Central memory CD8-positive, alpha-beta T cell (primary cell): ENCODE measurements around the gene ATP2B2.

ENCODE experiments used
- ATAC-seq: fragments of 150-1000 bp; cut with Tn5 transposase; replicated peaks from 2 replicates; pipeline ENCODE4 v1.10.0; 2022; ENCODE audit warnings: mild to moderate bottlenecking, moderate FRiP score, moderate number of reproducible peaks; ENCODE audit not compliant: poor library complexity, severe bottlenecking; ENCODE audit errors: extremely low read depth
- DNase-seq, 2 donors: peaks; one replicate each; pipeline ENCODE4 v3.0.0; 2021; ENCODE audit warnings: low spot score in 2 of 2
- H3K27ac Mint-ChIP-seq: one replicate; pipeline ENCODE4 v1.8.0; 2022; ENCODE audit warnings: low read depth, mild to moderate bottlenecking, moderate library complexity, mixed read lengths
- H3K27me3 Mint-ChIP-seq: one replicate; pipeline ENCODE4 v1.8.0; 2022; ENCODE audit warnings: mixed read lengths
- H3K36me3 Mint-ChIP-seq: one replicate; pipeline ENCODE4 v1.8.0; 2022; ENCODE audit warnings: mild to moderate bottlenecking, moderate library complexity, mixed read lengths; ENCODE audit not compliant: insufficient read depth
- H3K4me1 Mint-ChIP-seq: one replicate; pipeline ENCODE4 v1.8.0; 2022; ENCODE audit warnings: mixed read lengths
- H3K4me3 Mint-ChIP-seq: one replicate; pipeline ENCODE4 v1.8.0; 2022; ENCODE audit warnings: mild to moderate bottlenecking, moderate library complexity, mixed read lengths
- H3K9me3 Mint-ChIP-seq: one replicate; pipeline ENCODE4 v1.8.0; 2022; ENCODE audit warnings: mixed read lengths

Gene ATP2B2

DNA sequence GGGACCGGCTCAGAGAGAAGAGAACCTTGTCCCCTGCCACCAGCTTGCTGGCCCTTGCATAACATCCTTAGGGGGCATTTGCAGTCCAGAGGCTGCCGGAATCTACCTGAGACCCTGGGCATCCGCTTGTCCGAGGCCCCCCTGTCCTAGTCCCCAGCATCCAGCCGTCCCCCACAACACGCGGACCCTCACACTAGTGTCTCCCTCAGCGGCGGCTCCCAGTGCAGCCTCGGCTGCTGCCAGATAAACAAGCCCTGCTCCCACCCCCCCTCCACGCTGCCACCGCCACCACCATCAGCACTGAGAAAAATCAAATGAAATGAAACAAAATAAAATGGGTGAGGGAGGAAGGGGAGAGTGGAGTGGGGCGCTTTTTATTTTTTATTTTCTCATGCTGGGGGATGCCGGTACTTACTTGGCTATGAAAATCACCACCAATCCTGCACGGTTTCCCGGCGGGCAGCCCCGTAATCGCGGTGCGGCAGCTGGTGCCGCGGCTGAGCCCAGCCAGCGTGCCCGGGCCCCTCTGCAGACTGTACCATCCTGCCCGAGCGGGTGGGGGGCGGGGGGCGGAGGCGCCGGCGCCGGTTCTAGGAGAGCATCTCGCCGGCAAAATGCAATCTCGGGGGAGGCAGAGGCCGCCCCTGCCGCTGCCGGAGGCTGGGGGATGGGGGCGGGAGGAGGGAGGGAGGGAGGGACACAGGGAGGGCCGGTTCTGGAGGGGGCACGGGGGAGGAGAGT, at the start of gene ATP2B2:
ATP2B2 (minus strand) TSS at position 537 of the 741 bp plus-strand sequence. CDS start 56,043 bp downstream, outside the sequence.
- peaks cover 21% of the 10 kb centered on the region for H3K27me3 Mint-ChIP-seq
- ATAC-seq = peak; percentile 19
- H3K36me3 Mint-ChIP-seq = no peaks in the 10 kb centered on the region
- H3K27ac Mint-ChIP-seq = no peak within 1 kb of the TSS
- no peaks in the 10 kb centered on the region for H3K9me3 Mint-ChIP-seq
- peak within 1 kb of the TSS; percentile 20 for H3K4me3 Mint-ChIP-seq
- DNase-seq = no peak
- peaks cover 3% of the 10 kb centered on the region for H3K4me1 Mint-ChIP-seq

GRCh38 chr3:10554746-10555145, 49.4 kb upstream of the ATP2B2 start:
- ATAC-seq (no peak), DNase-seq (no peak)
- Mint-ChIP-seq H3K4me1 (peaks cover 36% of the 10 kb centered on the region), H3K4me3 (no peak overlapping the region), H3K36me3 (no peaks in the 10 kb centered on the region), H3K27me3 (no peaks in the 10 kb centered on the region), H3K9me3 (no peaks in the 10 kb centered on the region), H3K27ac (no peak overlapping the region)

GRCh38 chr3:10554236-10554611, 48.8 kb upstream of the ATP2B2 start:
- no peaks in the 10 kb centered on the region for H3K27me3 Mint-ChIP-seq
- DNase-seq (no peak), ATAC-seq (no peak)
- H3K4me1 Mint-ChIP-seq = peaks cover 38% of the 10 kb centered on the region
- H3K36me3 Mint-ChIP-seq = no peaks in the 10 kb centered on the region
- no peak overlapping the region for H3K27ac Mint-ChIP-seq
- H3K4me3 Mint-ChIP-seq = no peak overlapping the region
- H3K9me3 Mint-ChIP-seq = no peaks in the 10 kb centered on the region

GRCh38 chr3:10553591-10554235, 48.3 kb upstream of the ATP2B2 start:
- peak overlapping the region; percentile 58 for H3K27ac Mint-ChIP-seq
- DNase-seq (no peak), ATAC-seq (no peak)
- H3K36me3 Mint-ChIP-seq = no peaks in the 10 kb centered on the region
- H3K4me3 Mint-ChIP-seq = no peak overlapping the region
- no peaks in the 10 kb centered on the region for H3K27me3 Mint-ChIP-seq
- no peaks in the 10 kb centered on the region for H3K9me3 Mint-ChIP-seq
- H3K4me1 Mint-ChIP-seq = peaks cover 43% of the 10 kb centered on the region

DNA sequence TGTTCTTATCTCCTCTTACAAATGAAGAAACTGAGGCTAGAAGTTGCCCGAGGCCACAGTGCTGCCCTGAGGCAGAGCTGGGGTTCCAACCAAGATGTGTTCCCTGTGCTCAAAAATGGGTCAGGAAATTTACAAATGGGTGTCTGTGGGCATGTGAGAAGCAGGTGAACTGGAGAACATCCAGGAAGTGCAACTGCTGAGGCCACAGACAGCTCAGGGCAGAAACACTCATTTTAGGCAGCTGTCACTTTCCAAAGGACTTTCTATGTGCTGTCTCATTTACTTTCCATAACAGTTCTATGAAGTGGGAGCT, 47.2 kb upstream of the ATP2B2 start:
- peak overlapping the region; percentile 58 for H3K27ac Mint-ChIP-seq
- H3K36me3 Mint-ChIP-seq = no peaks in the 10 kb centered on the region
- no peaks in the 10 kb centered on the region for H3K27me3 Mint-ChIP-seq
- DNase-seq (no peak), ATAC-seq (peak; percentile 39)
- peak overlapping the region; percentile 69 for H3K4me3 Mint-ChIP-seq
- no peaks in the 10 kb centered on the region for H3K9me3 Mint-ChIP-seq
- H3K4me1 Mint-ChIP-seq = peaks cover 45% of the 10 kb centered on the region

DNA sequence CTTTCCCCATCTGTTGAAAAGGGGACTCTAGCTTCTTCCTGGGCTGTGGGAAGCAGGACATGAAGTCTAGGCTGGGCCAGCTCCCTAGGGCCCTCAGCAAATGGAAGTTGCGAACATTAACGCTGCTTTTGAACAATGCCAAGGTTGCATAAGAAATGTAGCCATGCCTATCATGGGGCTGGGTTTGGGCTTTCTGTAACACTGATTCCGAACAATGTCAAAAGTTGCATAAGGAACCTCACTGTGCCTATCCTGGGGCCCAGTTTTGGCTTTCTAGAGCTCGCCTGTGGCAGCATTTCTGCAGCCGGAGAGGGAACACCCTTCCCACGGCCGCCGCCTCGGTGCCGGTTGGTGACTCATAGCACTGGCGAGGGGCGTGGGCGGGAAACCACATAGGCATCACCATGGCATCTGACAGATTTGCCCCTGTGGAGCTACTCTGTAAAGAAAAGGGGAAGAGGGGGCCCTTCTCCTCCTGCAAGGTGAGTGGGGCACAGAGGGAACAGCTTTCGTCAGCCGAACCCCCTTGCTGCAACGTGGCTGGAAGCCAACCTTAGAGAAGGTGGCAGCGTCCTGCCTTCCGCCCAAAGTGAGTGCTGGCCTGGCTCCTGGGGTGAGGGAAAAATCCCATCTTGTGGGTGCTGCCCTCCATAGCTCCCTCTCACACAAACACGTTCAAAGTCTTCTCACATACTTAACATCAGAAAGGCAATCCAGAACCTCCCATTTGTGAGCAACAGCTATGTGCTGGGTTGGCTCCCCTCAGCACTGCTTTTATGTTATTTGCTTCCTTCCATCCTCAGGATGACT, 46.6 kb upstream of the ATP2B2 start:
- no peaks in the 10 kb centered on the region for H3K9me3 Mint-ChIP-seq
- peak overlapping the region; percentile 58 for H3K27ac Mint-ChIP-seq
- H3K36me3 Mint-ChIP-seq = no peaks in the 10 kb centered on the region
- H3K4me3 Mint-ChIP-seq = peak overlapping the region; percentile 69
- DNase-seq (peak; percentile 7 to 40), ATAC-seq (peak; percentile 83)
- peaks cover under 1% of the 10 kb centered on the region for H3K27me3 Mint-ChIP-seq
- peaks cover 40% of the 10 kb centered on the region for H3K4me1 Mint-ChIP-seq

DNA sequence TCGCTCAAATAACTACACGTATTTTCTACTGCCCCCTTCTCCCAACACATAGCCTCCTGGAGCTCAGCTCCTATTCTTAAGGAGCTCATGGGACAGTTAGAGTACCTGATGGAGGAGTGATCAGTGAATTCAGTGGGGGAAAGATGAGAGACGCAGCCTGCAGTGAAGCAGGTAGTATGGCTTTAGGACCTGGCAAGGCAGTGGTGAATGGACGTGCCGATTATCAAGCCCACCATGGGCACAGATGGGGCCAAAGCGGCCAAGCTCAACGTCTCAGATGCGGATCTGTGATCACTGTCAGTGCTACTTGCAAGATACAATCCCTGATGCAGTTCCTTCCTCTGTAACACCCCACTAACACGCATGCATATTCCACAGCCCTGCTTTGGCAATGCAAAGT, 45.8 kb upstream of the ATP2B2 start:
- peaks cover 10% of the 10 kb centered on the region for H3K27me3 Mint-ChIP-seq
- no peak overlapping the region for H3K4me3 Mint-ChIP-seq
- ATAC-seq (no peak), DNase-seq (no peak)
- no peaks in the 10 kb centered on the region for H3K9me3 Mint-ChIP-seq
- peaks cover 40% of the 10 kb centered on the region for H3K4me1 Mint-ChIP-seq
- no peaks in the 10 kb centered on the region for H3K36me3 Mint-ChIP-seq
- H3K27ac Mint-ChIP-seq = no peak overlapping the region

GRCh38 chr3:10550705-10551104, 45.3 kb upstream of the ATP2B2 start:
- no peak for DNase-seq
- H3K27ac Mint-ChIP-seq = peak overlapping the region; percentile 24
- H3K4me1 Mint-ChIP-seq = peaks cover 40% of the 10 kb centered on the region

GRCh38 chr3:10549617-10550230, 44.3 kb upstream of the ATP2B2 start:
- Mint-ChIP-seq H3K36me3 (no peaks in the 10 kb centered on the region), H3K27ac (peak overlapping the region; percentile 24), H3K4me1 (peaks cover 40% of the 10 kb centered on the region), H3K4me3 (no peak overlapping the region), H3K27me3 (peaks cover 12% of the 10 kb centered on the region), H3K9me3 (no peaks in the 10 kb centered on the region)
- ATAC-seq (no peak), DNase-seq (no peak)

More at GRCh38 chr3:10550705-10551104, 45.3 kb upstream of the ATP2B2 start:
- no peak for ATAC-seq
- Mint-ChIP-seq H3K9me3 (no peaks in the 10 kb centered on the region), H3K4me3 (no peak overlapping the region), H3K36me3 (no peaks in the 10 kb centered on the region), H3K27me3 (peaks cover 12% of the 10 kb centered on the region)

DNA sequence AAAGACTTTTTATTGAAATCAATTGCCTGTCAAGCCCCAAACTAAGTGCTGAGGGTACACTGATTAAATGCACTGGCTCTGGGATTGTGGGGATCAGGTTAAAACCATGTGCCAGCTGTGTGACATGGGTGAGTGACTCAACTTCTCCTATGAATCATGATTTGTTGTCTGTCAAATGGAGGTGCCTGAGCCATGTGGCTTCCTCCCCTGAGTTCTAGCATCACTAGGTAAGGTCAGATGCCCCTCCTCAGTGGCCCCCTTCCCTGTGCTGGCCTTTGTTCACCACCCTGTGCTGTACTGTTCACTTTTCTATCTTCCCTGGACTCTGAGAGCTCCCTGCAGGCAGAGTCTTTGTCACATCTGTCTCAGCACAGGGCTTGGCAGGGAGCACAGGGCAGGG, 43.6 kb upstream of the ATP2B2 start:
- no peak for DNase-seq
- no peak overlapping the region for H3K27ac Mint-ChIP-seq
- peaks cover 40% of the 10 kb centered on the region for H3K4me1 Mint-ChIP-seq
- no peaks in the 10 kb centered on the region for H3K36me3 Mint-ChIP-seq
- peaks cover 12% of the 10 kb centered on the region for H3K27me3 Mint-ChIP-seq
- ATAC-seq = no peak
- no peak overlapping the region for H3K4me3 Mint-ChIP-seq
- H3K9me3 Mint-ChIP-seq = no peaks in the 10 kb centered on the region

- Mint-ChIP-seq H3K9me3 (no peaks in the 10 kb centered on the region), H3K27ac (no peak overlapping the region), H3K4me1 (peaks cover 40% of the 10 kb centered on the region), H3K4me3 (no peak overlapping the region), H3K36me3 (no peaks in the 10 kb centered on the region), H3K27me3 (peaks cover 12% of the 10 kb centered on the region)
- no peak for ATAC-seq
- no peak for DNase-seq
Observed at GRCh38 chr3:10547841-10548783, 42.7 kb upstream of the ATP2B2 start.

DNA sequence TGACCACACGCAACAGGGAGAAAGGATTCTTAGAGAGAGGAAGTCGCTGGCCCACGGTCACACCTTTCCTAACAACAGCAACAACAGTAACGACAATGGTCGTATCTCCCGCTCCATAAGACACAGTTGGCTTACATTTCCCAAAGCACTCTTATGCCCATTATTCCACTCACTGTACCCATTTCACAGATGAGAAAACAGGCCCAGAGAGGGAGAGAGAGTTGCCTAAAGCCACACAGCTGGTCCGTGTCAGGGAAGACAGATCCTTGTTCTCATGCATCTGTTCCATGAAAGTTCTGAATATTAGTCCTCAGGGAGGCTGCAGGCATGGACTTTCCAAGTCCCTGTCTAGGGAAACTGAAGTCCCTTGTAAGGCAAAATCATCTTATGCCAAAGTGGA, 42.0 kb upstream of the ATP2B2 start:
- H3K27ac Mint-ChIP-seq = no peak overlapping the region
- no peak overlapping the region for H3K4me3 Mint-ChIP-seq
- DNase-seq (no peak), ATAC-seq (no peak)
- H3K36me3 Mint-ChIP-seq = no peaks in the 10 kb centered on the region
- H3K4me1 Mint-ChIP-seq = peaks cover 34% of the 10 kb centered on the region
- H3K27me3 Mint-ChIP-seq = peaks cover 12% of the 10 kb centered on the region
- peaks cover 5% of the 10 kb centered on the region for H3K9me3 Mint-ChIP-seq
